Adrenal gland (tissue), 12 donors: ENCODE measurements around the gene SEMA7A. TPM values are rescaled to one million over a fixed set of nuclear protein-coding genes. Genes with fewer than 3 reads are reported as not detected.
"Not testable (repeated sequence)": the region's sequence is repeated elsewhere in the genome, so short reads cannot be mapped to it uniquely, and the experiment has no call there.

Source experiments
- DNase-seq, 7 donors: peaks; one replicate each; pipeline ENCODE4 v3.0.0-alpha.2; 2019 to 2020
- H3K27ac ChIP-seq, 5 donors: fragments of 200-600 bp; sonication (generic) in 4 of 5; 1 replicate in 3 of 5; 2 replicates in 2 of 5; pipeline versions ENCODE4 v1.5.1 to v1.8.0; 2016 to 2020; ENCODE audit warnings: mild to moderate bottlenecking in 1 of 5
- H3K27me3 ChIP-seq: fragments of 200-600 bp; 2 replicates; pipeline ENCODE4 v1.8.0; 2021
- H3K36me3 ChIP-seq, 2 donors: fragments of 200-600 bp; replicated peaks in 1 of 2; 1 replicate in 1 of 2; 2 replicates in 1 of 2; pipeline versions ENCODE4 v1.5.1 to v1.8.0; 2018 to 2022
- H3K4me1 ChIP-seq, 2 donors: fragments of 200-600 bp; replicated peaks in 1 of 2; 1 replicate in 1 of 2; 2 replicates in 1 of 2; pipeline versions ENCODE4 v1.5.1 to v1.8.0; 2018 to 2021
- H3K4me3 ChIP-seq, 4 donors: fragments of 200-600 bp; sonication (generic) in 3 of 4; one replicate each; pipeline ENCODE4 v1.5.1; 2016 to 2018
- H3K9me3 ChIP-seq, 3 donors: fragments of 200-600 bp; sonication (generic) in 1 of 3; replicated peaks in 1 of 3; 1 replicate in 2 of 3; 2 replicates in 1 of 3; pipeline versions ENCODE4 v1.5.1 to v1.8.0; 2016 to 2021
- CTCF ChIP-seq, 6 experiments: fragments of 450-650 bp in 4 of 6; fragments of 200-600 bp in 2 of 6; sonication (generic) in 1 of 6; IDR thresholded peaks; 1 replicate in 5 of 6; 2 replicates in 1 of 6; pipeline versions ENCODE4 v1.5.1 to v1.8.0; 2016 to 2021; ENCODE audit warnings: antibody characterized with exemption in 6 of 6, mild to moderate bottlenecking in 2 of 6, moderate library complexity in 1 of 6
- POLR2A ChIP-seq, 2 donors: fragments of 450-650 bp; IDR thresholded peaks; one replicate each; pipeline ENCODE4 v1.6.1; 2017; ENCODE audit warnings: antibody characterized with exemption in 2 of 2, mild to moderate bottlenecking in 2 of 2, moderate library complexity in 1 of 2
- WGBS, 4 donors: extraction: QIAGEN DNeasy Blood & Tissue Kit in 2 of 4; methylation state at CpG; one replicate each; pipeline versions ENCODE4 v1.1.5 to v1.1.7; 2013 to 2017; 5-methylcytosine and 5-hydroxymethylcytosine counted together
- intact Hi-C, 2 donors: fragments of 100-400 bp; cut with DNase I; formaldehyde crosslinking; loops; one replicate each; pipeline versions ENCODE4 v1.14.1 to v1.15.0; 2022 to 2023
- polyA plus RNA-seq, 3 donors: library from polyadenylated mRNA; stranded (reverse); fragments of 200-250 nt in 2 of 3; fragments of 350-450 nt in 1 of 3; fragmentation: Illumina TruSeq in 1 of 3; extraction: RNeasy Lipid Tissue Mini Kit (QIAGEN cat#74804) in 1 of 3; gene quantifications; one replicate each; pipeline ENCODE4 v1.2.3, GENCODE V29; 2013 to 2014
- total RNA-seq, 9 donors: library from RNA; depleted of rRNA in 4 of 9; stranded (reverse); fragments of >200 nt in 4 of 9; fragments of 120-200 nt in 1 of 9; fragmentation: NEBNext Ultra II Directional in 1 of 9; extraction: Animal tissue kit (Norgen Biotek cat#: 25700) in 1 of 9; gene quantifications; one replicate each; pipeline versions ENCODE4 v1.1.0 to v1.2.4, GENCODE V29; 2013 to 2023
- donor health status: healthy with polysubstance abuse.
- donor health status: Bipolar disorder and iron deficiency.
- donor health status: DM: yes; HTN: yes; CAD: no.
- donor health status: DM: no; HTN: no; CAD: no.
- donor health status: DM: no; HTN: no; CAD: no.
- donor health status: DM: yes; HTN: yes; CAD: no.

SEMA7A gene
- total and polyA plus RNA-seq, 12 donors = 1.3 to 32.0 (median 3.7) TPM

GRCh38 chr15:74391582-74392450 is 41.9 kb downstream of the SEMA7A start:
- Histone ChIP-seq H3K27ac (no peak overlapping the region), H3K36me3 (no peaks in the 10 kb centered on the region), H3K4me3 (no peak overlapping the region), H3K27me3 (no peaks in the 10 kb centered on the region), H3K4me1 (no peaks in the 10 kb centered on the region), H3K9me3 (no peaks in the 10 kb centered on the region)
- no peak for TF ChIP-seq CTCF (IDR thresholded peaks at IDR 0.05)
- no peak for TF ChIP-seq POLR2A (IDR thresholded peaks at IDR 0.05)
- intact Hi-C loops = no loop called here
- 80 to 85% (median 82%) methylated on average over 9 of the region's 9 CpGs for WGBS, 4 donors
- no peak for DNase-seq

GRCh38 chr15:74390647-74391288 is 43.0 kb downstream of the SEMA7A start:
- Histone ChIP-seq H3K27me3 (no peaks in the 10 kb centered on the region), H3K4me1 (no peaks in the 10 kb centered on the region), H3K4me3 (no peak overlapping the region), H3K36me3 (no peaks in the 10 kb centered on the region), H3K27ac (no peak overlapping the region), H3K9me3 (no peaks in the 10 kb centered on the region)
- no peak for DNase-seq
- 76 to 89% (median 78%) methylated on average over 7 to 12 of the region's 12 CpGs for WGBS, 4 donors
- TF ChIP-seq CTCF (IDR thresholded peaks at IDR 0.05) (no peak), POLR2A (IDR thresholded peaks at IDR 0.05) (no peak)
- intact Hi-C loops = no loop called here

- DNase-seq, H3K27me3 ChIP-seq, H3K4me1 ChIP-seq, H3K9me3 ChIP-seq, H3K27ac ChIP-seq, H3K36me3 ChIP-seq, intact Hi-C loops, H3K4me3 ChIP-seq: not testable (repeated sequence)
- 84 to 97% (median 92%) methylated on average over 8 to 11 of the region's 11 CpGs for WGBS, 4 donors
Measured at GRCh38 chr15:74390049-74390646, 43.6 kb downstream of the SEMA7A start.

GRCh38 chr15:74389241-74390048 is 44.3 kb downstream of the SEMA7A start:
- H3K9me3 ChIP-seq = no peaks in the 10 kb centered on the region
- no peak overlapping the region for H3K4me3 ChIP-seq
- no peak overlapping the region for H3K27ac ChIP-seq
- WGBS, 4 donors = 70 to 79% (median 74%) methylated on average over 20 of the region's 20 CpGs
- no peaks in the 10 kb centered on the region for H3K36me3 ChIP-seq
- intact Hi-C loops = loop anchor here (10.0 kb wide), 3 partner anchors 95 to 375 kb away; no protein-coding TSS in a partner anchor
- no peaks in the 10 kb centered on the region for H3K4me1 ChIP-seq
- TF ChIP-seq CTCF (IDR thresholded peaks at IDR 0.05) (no peak), POLR2A (IDR thresholded peaks at IDR 0.05) (no peak)
- no peak for DNase-seq
- no peaks in the 10 kb centered on the region for H3K27me3 ChIP-seq
